HCT116 (cell line): Measurements from ENCODE around the gene CTSL.

ENCODE experiments used
- ELF1 ChIP-seq: IDR thresholded peaks from 2 replicates; pipeline ENCODE4 v1.6.1; 2012; ENCODE audit warnings: low read depth, borderline replicate concordance
- EZH2 ChIP-seq: fragments of 200-600 bp; sonication (generic); IDR thresholded peaks from 2 replicates; pipeline ENCODE4 v1.6.1; 2017; ENCODE audit warnings: antibody characterized with exemption, mixed run types
- TF ChIP-seq, protein P1 (sequence below), 3 experiments: fragments of 200-600 bp in 1 of 3; sonication (generic) in 1 of 3; IDR thresholded peaks in 2 of 3; conservative IDR thresholded peaks in 1 of 3; 2 replicates each; pipeline ENCODE4 v1.5.1; 2012 to 2017; ENCODE audit warnings: low read depth in 2 of 3, low read length in 2 of 3, antibody characterized with exemption in 1 of 3, borderline replicate concordance in 1 of 3, control low read depth in 1 of 3, mild to moderate bottlenecking in 1 of 3, mixed read lengths in 1 of 3, mixed run types in 1 of 3, moderate library complexity in 1 of 3; ENCODE audit not compliant: insufficient read depth in 1 of 3
- TF ChIP-seq, protein P2 (sequence below): IDR thresholded peaks from 2 replicates; pipeline ENCODE4 v1.6.1; 2012; ENCODE audit warnings: low read depth

DNA sequence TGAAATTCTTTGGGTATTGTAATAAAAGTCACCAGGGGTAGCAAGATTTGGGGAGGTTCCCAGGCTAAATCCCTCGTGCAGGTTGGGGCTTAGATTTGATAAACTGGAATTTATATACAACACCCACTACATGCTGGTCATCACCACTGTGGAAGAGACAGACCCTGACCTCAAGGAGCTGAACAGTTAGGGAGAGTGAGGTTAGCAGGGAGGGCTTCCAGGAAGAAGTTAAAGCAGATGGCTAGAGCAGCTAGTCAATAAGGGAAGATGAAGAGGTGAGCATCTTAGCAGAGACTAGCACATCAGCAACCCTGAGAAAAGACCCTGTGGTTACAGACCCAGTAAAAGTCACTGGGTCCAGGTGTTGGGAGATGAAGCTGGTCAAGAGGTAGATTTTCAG, 6.4 kb downstream of the CTSL start:
- TF ChIP-seq, protein P1, sequence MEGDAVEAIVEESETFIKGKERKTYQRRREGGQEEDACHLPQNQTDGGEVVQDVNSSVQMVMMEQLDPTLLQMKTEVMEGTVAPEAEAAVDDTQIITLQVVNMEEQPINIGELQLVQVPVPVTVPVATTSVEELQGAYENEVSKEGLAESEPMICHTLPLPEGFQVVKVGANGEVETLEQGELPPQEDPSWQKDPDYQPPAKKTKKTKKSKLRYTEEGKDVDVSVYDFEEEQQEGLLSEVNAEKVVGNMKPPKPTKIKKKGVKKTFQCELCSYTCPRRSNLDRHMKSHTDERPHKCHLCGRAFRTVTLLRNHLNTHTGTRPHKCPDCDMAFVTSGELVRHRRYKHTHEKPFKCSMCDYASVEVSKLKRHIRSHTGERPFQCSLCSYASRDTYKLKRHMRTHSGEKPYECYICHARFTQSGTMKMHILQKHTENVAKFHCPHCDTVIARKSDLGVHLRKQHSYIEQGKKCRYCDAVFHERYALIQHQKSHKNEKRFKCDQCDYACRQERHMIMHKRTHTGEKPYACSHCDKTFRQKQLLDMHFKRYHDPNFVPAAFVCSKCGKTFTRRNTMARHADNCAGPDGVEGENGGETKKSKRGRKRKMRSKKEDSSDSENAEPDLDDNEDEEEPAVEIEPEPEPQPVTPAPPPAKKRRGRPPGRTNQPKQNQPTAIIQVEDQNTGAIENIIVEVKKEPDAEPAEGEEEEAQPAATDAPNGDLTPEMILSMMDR (IDR thresholded peaks at IDR 0.05 in 2 of 3, conservative IDR thresholded peaks at IDR 0.05 in 1 of 3; ENCODE audit: borderline replicate concordance in 1 of 3, insufficient read depth in 1 of 3, low read depth in 2 of 3, low read length in 2 of 3), result no peak
- TF ChIP-seq EZH2 (no peak), ELF1 (no peak)
- TF ChIP-seq, protein P2, sequence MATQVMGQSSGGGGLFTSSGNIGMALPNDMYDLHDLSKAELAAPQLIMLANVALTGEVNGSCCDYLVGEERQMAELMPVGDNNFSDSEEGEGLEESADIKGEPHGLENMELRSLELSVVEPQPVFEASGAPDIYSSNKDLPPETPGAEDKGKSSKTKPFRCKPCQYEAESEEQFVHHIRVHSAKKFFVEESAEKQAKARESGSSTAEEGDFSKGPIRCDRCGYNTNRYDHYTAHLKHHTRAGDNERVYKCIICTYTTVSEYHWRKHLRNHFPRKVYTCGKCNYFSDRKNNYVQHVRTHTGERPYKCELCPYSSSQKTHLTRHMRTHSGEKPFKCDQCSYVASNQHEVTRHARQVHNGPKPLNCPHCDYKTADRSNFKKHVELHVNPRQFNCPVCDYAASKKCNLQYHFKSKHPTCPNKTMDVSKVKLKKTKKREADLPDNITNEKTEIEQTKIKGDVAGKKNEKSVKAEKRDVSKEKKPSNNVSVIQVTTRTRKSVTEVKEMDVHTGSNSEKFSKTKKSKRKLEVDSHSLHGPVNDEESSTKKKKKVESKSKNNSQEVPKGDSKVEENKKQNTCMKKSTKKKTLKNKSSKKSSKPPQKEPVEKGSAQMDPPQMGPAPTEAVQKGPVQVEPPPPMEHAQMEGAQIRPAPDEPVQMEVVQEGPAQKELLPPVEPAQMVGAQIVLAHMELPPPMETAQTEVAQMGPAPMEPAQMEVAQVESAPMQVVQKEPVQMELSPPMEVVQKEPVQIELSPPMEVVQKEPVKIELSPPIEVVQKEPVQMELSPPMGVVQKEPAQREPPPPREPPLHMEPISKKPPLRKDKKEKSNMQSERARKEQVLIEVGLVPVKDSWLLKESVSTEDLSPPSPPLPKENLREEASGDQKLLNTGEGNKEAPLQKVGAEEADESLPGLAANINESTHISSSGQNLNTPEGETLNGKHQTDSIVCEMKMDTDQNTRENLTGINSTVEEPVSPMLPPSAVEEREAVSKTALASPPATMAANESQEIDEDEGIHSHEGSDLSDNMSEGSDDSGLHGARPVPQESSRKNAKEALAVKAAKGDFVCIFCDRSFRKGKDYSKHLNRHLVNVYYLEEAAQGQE, result no peak
